Spleen (tissue), 11 donors: Measurements from ENCODE around the gene KCNG2. TPM values are rescaled to one million over a fixed set of nuclear protein-coding genes. Genes with fewer than 3 reads are reported as not detected.

Experiments used
- DNase-seq: peaks from one replicate; pipeline ENCODE4 v3.0.0-alpha.2; 2020
- H3K27ac ChIP-seq, 8 donors: fragments of 200-600 bp; sonication (generic) in 7 of 8; 1 replicate in 4 of 8; 2 replicates in 4 of 8; pipeline versions ENCODE4 v1.5.0 to v1.8.0; 2016 to 2021; ENCODE audit warnings: inconsistent platforms in 4 of 8, mild to moderate bottlenecking in 4 of 8, moderate library complexity in 1 of 8
- H3K27me3 ChIP-seq, 7 donors: fragments of 200-600 bp; sonication (generic) in 6 of 7; replicated peaks in 1 of 7; 1 replicate in 4 of 7; 2 replicates in 3 of 7; pipeline versions ENCODE4 v1.5.0 to v1.8.0; 2016 to 2021; ENCODE audit warnings: inconsistent platforms in 3 of 7, mild to moderate bottlenecking in 1 of 7
- H3K36me3 ChIP-seq, 6 donors: fragments of 200-600 bp; sonication (generic) in 5 of 6; 1 replicate in 4 of 6; 2 replicates in 2 of 6; pipeline versions ENCODE4 v1.5.0 to v1.8.0; 2016 to 2021; ENCODE audit warnings: inconsistent platforms in 2 of 6
- H3K4me1 ChIP-seq, 6 donors: fragments of 200-600 bp; sonication (generic) in 5 of 6; 1 replicate in 3 of 6; 2 replicates in 3 of 6; pipeline versions ENCODE4 v1.5.0 to v1.8.0; 2016 to 2021; ENCODE audit warnings: inconsistent platforms in 3 of 6
- H3K4me3 ChIP-seq, 8 donors: fragments of 200-600 bp; sonication (generic) in 7 of 8; 1 replicate in 4 of 8; 2 replicates in 4 of 8; pipeline versions ENCODE4 v1.5.0 to v1.8.0; 2016 to 2021; ENCODE audit warnings: inconsistent platforms in 4 of 8, mild to moderate bottlenecking in 4 of 8, moderate library complexity in 2 of 8
- H3K9me3 ChIP-seq, 8 donors: fragments of 200-600 bp; sonication (generic) in 7 of 8; 1 replicate in 4 of 8; 2 replicates in 4 of 8; pipeline versions ENCODE4 v1.5.0 to v1.8.0; 2016 to 2021; ENCODE audit warnings: inconsistent platforms in 4 of 8
- CTCF ChIP-seq, 11 experiments: fragments of 200-600 bp in 7 of 11; fragments of 450-650 bp in 4 of 11; sonication (generic) in 4 of 11; IDR thresholded peaks in 8 of 11; conservative IDR thresholded peaks in 3 of 11; 1 replicate in 7 of 11; 2 replicates in 4 of 11; pipeline versions ENCODE4 v1.4.0 to v1.8.0; 2016 to 2021; ENCODE audit warnings: antibody characterized with exemption in 11 of 11, inconsistent platforms in 4 of 11, mild to moderate bottlenecking in 1 of 11
- POLR2A ChIP-seq, 3 donors: fragments of 450-650 bp; IDR thresholded peaks; one replicate each; pipeline ENCODE4 v1.5.1; 2017; ENCODE audit warnings: antibody characterized with exemption in 3 of 3, mild to moderate bottlenecking in 1 of 3
- POLR2AphosphoS5 ChIP-seq, 3 donors: sonication (generic); formaldehyde crosslinking; IDR thresholded peaks; one replicate each; pipeline ENCODE4 v1.5.1; 2017; ENCODE audit warnings: antibody characterized with exemption in 3 of 3
- WGBS, 5 donors: extraction: QIAGEN DNeasy Blood & Tissue Kit in 3 of 5; methylation state at CpG; one replicate each; pipeline versions ENCODE4 v1.1.5 to v1.1.7; 2013 to 2018; 5-methylcytosine and 5-hydroxymethylcytosine counted together
- intact Hi-C: fragments of 100-400 bp; cut with DNase I; formaldehyde crosslinking; loops from one replicate; pipeline ENCODE4 v1.15.0; 2023; ENCODE audit warnings: low total_unique reads
- polyA plus RNA-seq, 3 donors: library from polyadenylated mRNA; stranded (reverse); fragments of 200-250 nt; gene quantifications; one replicate each; pipeline ENCODE4 v1.2.1, GENCODE V29; 2013
- total RNA-seq, 7 donors: library from RNA; depleted of rRNA in 3 of 7; stranded (reverse); fragments of >200 nt in 3 of 7; fragmentation: NEBNext Ultra II Directional in 4 of 7; extraction: Animal tissue kit (Norgen Biotek cat#: 25700) in 4 of 7; gene quantifications; one replicate each; pipeline versions ENCODE4 v1.1.0 to v1.2.1, GENCODE V29; 2016 to 2021
- donor health status: healthy with polysubstance abuse.
- donor health status: DM: no; HTN: no; CAD: no; lungs with moderate emphysema.
- donor health status: DM: no; HTN: no; CAD: no.
- donor health status: Bipolar disorder and iron deficiency.
- donor health status: healthy.
- donor health status: DM: no; HTN: no; CAD: no.
- donor health status: DM: yes; HTN: yes; CAD: no.

The KCNG2 gene
- total and polyA plus RNA-seq, 10 donors: 0.15 to 3.2 (median 0.38) TPM; not detected in 1

DNA sequence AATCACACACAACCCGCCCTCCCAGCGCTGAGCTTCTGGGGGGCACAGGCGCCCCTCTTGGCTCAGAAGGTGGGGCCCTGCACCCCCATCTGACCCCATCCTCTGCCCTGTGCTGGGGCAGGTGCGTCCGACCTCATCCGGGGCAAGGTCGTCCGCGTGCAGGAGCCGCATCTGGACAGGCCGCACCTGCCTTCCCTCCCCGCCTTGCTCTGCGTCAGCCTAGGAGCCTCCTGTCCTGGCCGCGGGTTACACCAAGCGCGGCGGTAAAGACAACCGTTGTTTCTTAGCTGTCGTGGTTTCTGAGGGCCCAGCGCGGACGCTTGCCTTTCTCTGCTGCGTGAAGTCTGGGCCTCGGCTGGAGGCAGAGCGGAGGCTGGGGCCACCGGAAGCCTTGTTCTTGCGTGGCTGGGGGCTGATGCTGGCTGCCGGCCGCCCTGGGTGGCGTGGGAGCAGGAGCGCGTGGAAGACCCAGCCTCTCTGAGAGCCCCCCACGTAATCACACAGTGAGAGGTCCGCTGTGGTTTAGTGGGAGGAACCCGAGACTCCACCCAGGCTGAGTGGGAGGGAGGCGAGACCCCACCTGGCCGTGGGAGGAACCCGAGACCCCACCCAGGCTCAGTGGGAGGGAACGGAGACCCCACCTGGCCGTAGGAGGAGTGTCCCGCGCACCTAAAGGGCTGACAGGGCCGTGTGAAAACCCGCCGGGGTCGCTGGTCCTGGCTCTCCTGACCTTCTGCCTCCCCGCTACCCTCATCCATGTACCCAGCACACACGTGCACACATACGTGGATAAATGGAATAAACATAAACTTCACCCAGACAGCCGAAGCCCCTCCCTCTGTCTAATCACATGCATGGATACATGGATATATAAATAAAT is 51.8 kb downstream of the KCNG2 start:
- intact Hi-C loops: no loop called here
- peak; percentile 58 for DNase-seq
- Histone ChIP-seq H3K9me3 (peaks cover 0 to 5% (median 0%) of the 10 kb centered on the region in 8 donors), H3K4me3 (no peak overlapping the region), H3K36me3 (no peaks in the 10 kb centered on the region), H3K27me3 (peaks cover 0 to 10% (median 0%) of the 10 kb centered on the region in 7 donors), H3K4me1 (peaks cover 0 to under 1% (median under 1%) of the 10 kb centered on the region in 6 donors), H3K27ac (no peak overlapping the region)
- WGBS, 5 donors: 90 to 95% (median 92%) methylated on average over 27 to 51 of the region's 51 CpGs
- no peak for TF ChIP-seq POLR2AphosphoS5 (IDR thresholded peaks at IDR 0.05)
- no peak for TF ChIP-seq CTCF (IDR thresholded peaks at IDR 0.05 in 8 of 11, conservative IDR thresholded peaks at IDR 0.05 in 3 of 11)
- TF ChIP-seq POLR2A (IDR thresholded peaks at IDR 0.05): no peak

GRCh38 chr18:79850731-79851130 is 53.0 kb downstream of the KCNG2 start:
- intact Hi-C loops: no loop called here
- no peak overlapping the region for H3K27ac ChIP-seq
- WGBS, 5 donors: 86 to 94% (median 93%) methylated on average over 16 of the region's 16 CpGs

GRCh38 chr18:79851489-79851888 is 53.8 kb downstream of the KCNG2 start:
- Histone ChIP-seq H3K4me3 (no peak overlapping the region), H3K4me1 (peaks cover 0 to 19% (median 12%) of the 10 kb centered on the region in 6 donors), H3K27me3 (peaks cover 0 to 20% (median 0%) of the 10 kb centered on the region in 7 donors), H3K9me3 (no peaks in the 10 kb centered on the region), H3K36me3 (no peaks in the 10 kb centered on the region), H3K27ac (no peak overlapping the region)
- intact Hi-C loops: no loop called here
- no peak for TF ChIP-seq CTCF (IDR thresholded peaks at IDR 0.05 in 8 of 11, conservative IDR thresholded peaks at IDR 0.05 in 3 of 11)
- no peak for TF ChIP-seq POLR2AphosphoS5 (IDR thresholded peaks at IDR 0.05)
- no peak for TF ChIP-seq POLR2A (IDR thresholded peaks at IDR 0.05)
- WGBS, 5 donors: 86 to 92% (median 89%) methylated on average over 7 of the region's 7 CpGs
- DNase-seq: peak; percentile 14

More at GRCh38 chr18:79850731-79851130, 53.0 kb downstream of the KCNG2 start:
- no peaks in the 10 kb centered on the region for H3K9me3 ChIP-seq
- peak; percentile 68 for DNase-seq
- H3K27me3 ChIP-seq: peaks cover 0 to 14% (median 0%) of the 10 kb centered on the region in 7 donors
- no peaks in the 10 kb centered on the region for H3K36me3 ChIP-seq
- H3K4me1 ChIP-seq: peaks cover 0 to 12% (median 9%) of the 10 kb centered on the region in 6 donors
- H3K4me3 ChIP-seq: no peak overlapping the region
- TF ChIP-seq POLR2A (IDR thresholded peaks at IDR 0.05): no peak
- TF ChIP-seq CTCF (IDR thresholded peaks at IDR 0.05 in 8 of 11, conservative IDR thresholded peaks at IDR 0.05 in 3 of 11): no peak
- no peak for TF ChIP-seq POLR2AphosphoS5 (IDR thresholded peaks at IDR 0.05)

- no peak overlapping the region for H3K27ac ChIP-seq
- peak; percentile 56 for DNase-seq
- no peak for TF ChIP-seq POLR2A (IDR thresholded peaks at IDR 0.05)
- intact Hi-C loops: no loop called here
- H3K4me3 ChIP-seq: no peak overlapping the region
- 82 to 91% (median 87%) methylated on average over 25 of the region's 25 CpGs for WGBS, 5 donors
- no peaks in the 10 kb centered on the region for H3K36me3 ChIP-seq
- no peaks in the 10 kb centered on the region for H3K9me3 ChIP-seq
- peaks cover 0 to 23% (median 13%) of the 10 kb centered on the region in 6 donors for H3K4me1 ChIP-seq
- peaks cover 0 to 22% (median 0%) of the 10 kb centered on the region in 7 donors for H3K27me3 ChIP-seq
Observed at GRCh38 chr18:79851950-79852349, 54.2 kb downstream of the KCNG2 start.
